HT1080 (cell line): ENCODE results near the gene DTD2. TPM values are rescaled to one million over a fixed set of nuclear protein-coding genes. Genes with fewer than 3 reads are reported as not detected.

Experiments used
- DNase-seq: peaks from one replicate; pipeline ENCODE4 v3.0.0-alpha.2; 2015; ENCODE audit warnings: low read depth
- polyA plus RNA-seq, 2 experiments: library from polyadenylated mRNA; depleted of rRNA; stranded (reverse); fragments of >200 nt; gene quantifications; 2 replicates each; pipeline ENCODE4 v1.2.3, GENCODE V29; 2015
- total RNA-seq: library from RNA; depleted of rRNA; stranded (reverse); fragments of >200 nt; shearing (Covaris generic); gene quantifications from 2 replicates; pipeline ENCODE4 v1.2.3, GENCODE V29; 2014; rRNA removed

Gene DTD2
- total RNA-seq: 34.2 and 49.8 TPM in 2 replicates
- 30.9 and 31.0 TPM in 2 replicates for polyA plus RNA-seq (2015; cell fraction: cytosol; rRNA removed)
- 11.6 and 12.6 TPM in 2 replicates for polyA plus RNA-seq (2015; cell fraction: nucleus; rRNA removed)

DNA sequence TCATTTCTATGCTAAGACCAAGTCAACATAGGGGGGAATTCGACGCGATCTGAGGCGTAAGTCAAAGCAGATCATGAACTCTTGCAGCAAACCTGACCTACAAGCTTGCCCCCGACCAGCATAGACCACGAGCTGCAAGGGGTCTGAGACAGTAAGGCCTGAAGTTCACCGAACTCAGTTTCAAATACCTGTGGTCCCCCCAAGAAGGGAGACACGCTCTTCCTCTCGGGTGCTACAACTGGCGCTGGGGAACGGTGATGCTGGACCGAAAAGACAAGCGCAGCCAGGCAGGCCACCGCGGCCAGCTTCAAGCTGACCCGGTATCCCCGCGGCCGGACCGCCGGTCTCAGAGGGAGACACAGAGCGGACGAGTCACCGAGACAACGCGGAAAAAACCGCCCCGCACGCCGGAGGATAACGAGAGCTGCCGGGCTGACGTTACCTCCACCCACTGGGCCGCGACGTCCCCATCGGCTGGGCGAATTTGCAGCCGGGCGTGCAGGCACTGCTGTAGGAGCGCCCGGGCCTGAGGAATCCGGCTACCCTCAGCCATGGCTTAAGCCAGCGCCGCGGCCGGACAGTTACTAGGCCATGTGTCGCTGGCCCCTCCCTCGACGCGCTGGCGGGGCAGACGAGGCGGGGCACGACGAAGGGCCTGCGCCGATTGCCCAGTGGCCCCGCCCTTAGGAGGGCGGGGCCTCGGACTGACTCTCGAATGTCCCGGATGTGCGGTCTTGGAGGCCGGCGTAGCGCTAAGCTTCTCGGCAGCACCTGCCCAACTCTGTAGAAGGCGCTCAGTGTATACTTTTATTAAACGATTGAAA, at the start of gene DTD2:
Gene DTD2, minus strand, starts transcription at position 666 of the 824 bp plus-strand sequence. Its CDS starts 113 bp downstream, at position 553.
- peak; percentile 93 for DNase-seq

DNA sequence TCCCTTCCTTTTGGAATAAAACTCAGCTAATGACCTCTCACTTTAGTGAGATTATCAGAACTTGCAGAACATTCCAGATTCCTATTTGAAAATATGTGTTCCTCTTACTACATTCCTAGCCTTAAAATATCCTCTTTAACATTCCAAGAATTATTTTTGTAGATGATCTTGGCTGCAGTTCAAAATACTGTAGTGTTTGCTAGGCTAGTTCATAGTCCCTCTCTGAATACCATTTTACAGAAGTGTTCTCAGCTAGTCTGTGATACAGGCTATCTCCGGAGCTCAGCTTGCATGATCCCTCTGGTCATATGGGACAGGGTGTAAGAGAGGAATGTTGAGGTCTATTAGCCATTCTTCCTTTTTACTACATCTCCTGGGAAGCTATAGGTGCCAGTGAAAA, 48.1 kb upstream of the DTD2 start:
- no peak for DNase-seq

DNA sequence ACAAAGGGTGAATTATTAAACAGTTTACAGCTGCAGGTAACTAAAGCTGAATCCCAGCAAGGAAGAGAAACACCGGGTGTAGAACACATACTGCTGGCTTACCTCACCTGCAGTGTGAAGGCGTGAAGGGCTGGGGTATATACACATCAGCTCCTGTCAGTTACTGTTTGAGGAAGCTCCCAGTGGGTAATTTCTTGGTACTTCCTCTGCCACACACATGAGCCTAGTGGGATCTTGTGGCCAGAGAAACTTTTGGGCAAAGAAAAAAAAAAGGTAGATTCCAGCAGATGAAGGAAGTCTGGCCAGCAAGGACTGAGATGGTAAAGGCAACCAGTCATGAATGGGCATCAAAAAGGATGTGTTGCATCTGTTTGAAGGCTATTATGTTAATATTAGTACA, 44.6 kb upstream of the DTD2 start:
- no peak for DNase-seq

DNA sequence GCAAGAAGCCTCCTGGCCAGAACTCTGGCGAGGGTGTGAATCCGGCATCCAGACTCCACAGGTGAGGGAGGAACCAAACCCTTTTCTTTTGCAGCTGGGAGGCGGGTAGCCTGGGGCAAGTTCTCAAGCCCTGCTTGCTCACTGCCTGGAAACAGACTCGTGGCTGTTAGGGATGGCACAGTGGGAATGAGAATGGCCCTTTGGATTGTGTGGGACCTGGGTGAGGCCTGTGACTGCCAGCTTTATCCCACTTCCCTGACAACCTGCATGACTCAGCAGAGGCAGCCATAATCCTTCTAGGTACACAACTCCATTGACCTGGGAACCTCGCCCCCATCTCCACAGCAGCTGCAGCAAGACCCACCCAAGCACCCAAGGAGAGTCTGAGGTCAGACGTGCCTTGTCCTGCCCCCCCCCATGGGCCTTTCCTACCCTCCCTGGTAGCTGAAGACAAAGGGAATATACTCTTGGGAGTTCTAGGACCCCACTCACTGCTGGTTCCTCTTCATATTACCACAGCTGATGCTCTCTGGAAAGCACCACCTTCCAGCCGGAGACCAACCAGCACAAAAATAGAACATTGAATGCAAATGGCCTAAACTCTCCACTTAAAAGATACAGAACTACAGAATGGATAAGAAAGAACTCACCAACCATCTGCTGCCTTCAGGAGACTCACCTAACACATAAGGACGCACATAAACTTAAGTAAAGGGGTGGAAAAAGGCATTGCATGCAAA, 35.6 kb upstream of the DTD2 start:
- DNase-seq: peak; percentile 1

DNA sequence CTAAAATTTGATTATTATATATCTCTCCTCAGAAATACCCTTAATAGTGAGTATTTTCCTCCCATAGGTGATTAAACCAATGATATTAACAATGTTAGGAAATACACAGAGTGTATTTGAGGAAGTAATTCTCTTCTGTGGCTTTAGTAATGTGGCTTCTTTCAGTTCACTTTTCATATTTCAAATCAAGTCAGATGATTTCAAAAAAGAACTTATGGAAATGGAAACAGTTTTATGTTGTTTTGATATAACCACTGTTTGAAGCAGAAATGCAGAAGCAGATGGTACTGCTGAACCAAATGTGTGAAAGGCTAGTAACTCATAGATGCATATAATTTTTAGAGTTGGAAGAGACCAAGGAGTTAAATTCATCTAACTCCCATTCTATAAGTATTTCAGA, 32.4 kb upstream of the DTD2 start:
- no peak for DNase-seq

DNA sequence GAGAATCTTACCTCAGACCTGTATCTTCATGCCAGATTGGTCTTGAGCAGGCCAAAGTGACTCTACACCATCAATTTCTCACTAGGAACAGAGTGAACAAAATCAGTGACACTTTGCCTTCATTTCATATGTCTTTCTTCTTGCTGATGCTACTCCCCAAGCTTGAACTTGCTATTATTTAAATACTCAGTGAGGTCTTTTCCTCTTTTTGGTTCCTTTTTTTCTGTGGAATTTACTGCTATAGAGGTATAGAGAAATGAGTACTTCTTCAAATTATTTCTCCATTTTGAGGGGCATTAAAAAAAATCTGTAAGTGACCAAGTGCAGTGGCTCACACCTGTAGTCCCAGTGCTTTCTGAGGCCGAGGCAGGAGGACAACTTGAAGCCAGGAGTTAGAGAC, 30.6 kb upstream of the DTD2 start, which contains the start of gene GPR33:
Gene GPR33, minus strand, starts transcription at position 154 of the 400 bp plus-strand sequence. CDS start 4,074 bp downstream, outside the sequence.
- no peak for DNase-seq

DNA sequence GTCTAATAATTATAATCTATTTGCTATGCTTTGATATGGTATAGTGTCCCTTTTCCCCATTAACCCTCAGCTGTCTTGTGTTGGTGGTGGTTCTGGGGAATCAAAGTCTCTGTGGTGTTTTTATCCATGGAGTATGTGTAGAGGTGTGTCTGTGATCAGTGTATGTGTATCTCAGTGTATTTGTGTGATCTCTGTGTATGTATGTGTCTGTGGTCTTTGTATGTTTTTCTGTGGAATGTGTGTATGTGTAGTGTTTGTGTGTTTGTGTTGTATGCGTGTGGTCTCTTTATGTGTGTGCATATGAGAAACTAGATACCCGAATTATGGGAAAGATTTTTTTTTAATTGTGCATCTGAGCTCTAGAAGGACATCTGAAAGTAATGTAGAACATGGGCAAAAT, 29.5 kb upstream of the DTD2 start:
- DNase-seq: no peak

DNA sequence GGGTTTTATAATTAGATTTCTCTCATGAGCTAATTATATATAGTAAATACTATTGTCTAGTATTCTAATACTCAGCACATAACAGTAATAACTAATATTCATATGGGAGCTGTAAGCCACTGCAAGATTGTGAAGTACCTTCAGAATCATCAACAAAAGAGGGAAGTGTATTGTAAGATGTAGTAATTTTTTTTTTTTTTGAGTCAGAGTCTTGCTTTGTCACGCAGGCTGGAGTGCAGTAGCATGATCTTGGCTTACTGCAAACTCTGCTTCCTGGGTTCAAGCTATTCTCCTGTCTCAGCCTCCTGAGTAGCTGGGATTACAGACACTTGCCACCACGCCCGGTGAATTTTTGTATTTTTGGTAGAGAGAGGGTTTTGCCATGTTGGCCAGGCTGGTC, 27.4 kb upstream of the DTD2 start:
- no peak for DNase-seq

DNA sequence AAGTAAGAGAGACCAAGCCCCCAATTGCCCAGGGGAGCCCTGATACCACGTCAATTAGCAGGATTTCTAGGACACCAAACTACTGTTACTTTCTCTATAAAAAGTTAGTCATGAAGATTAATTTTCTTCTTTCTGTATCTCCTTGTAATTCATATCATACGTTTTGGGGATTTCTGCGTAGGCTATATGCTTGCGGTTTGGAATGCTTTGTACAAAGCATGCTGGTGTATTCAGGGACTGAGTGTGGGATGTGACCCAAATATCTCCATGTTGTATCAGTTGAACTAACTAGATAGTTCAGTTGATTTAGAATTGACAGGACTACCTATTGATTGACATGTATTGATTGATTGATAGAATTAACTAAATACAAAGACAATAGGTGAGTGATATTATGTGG, 22.9 kb upstream of the DTD2 start:
- no peak for DNase-seq

DNA sequence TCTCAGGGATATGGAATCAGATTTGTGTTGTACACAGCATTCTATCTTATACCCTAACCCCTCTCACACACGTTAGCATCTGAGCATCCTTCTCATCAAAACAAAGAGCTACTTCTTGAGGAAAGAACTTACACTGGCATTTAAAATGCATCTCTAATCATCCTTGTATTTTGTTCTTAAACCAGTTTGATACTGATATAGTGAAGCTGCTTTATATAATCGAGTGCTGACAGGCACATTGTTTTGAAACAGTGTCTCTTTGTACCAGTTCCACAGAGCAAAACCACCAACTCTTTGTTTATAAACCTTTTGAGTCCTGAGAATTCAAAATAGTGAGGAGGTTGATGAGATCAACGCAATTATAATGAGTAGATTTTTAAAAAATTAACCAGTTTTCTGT, 21.7 kb upstream of the DTD2 start:
- DNase-seq: no peak

DNA sequence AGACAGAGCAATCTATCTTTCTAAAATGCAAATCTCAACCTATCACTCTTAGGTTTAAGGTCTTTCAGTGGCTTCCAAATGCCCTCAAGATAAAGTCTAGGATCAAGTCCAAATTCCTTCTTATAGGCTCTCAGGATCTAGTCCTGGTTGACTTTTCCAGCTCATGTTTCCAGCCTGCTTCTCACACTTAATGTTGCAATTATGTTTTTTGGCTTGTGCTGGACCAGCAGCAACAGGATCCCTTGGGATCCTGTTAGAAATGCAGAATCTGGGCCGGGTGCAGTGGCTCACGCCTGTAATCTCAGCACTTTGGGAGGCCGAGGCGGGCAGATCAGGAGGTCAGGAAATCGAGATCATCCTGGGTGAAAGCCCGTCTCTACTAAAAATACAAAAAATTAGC, 19.9 kb upstream of the DTD2 start:
- DNase-seq: no peak

DNA sequence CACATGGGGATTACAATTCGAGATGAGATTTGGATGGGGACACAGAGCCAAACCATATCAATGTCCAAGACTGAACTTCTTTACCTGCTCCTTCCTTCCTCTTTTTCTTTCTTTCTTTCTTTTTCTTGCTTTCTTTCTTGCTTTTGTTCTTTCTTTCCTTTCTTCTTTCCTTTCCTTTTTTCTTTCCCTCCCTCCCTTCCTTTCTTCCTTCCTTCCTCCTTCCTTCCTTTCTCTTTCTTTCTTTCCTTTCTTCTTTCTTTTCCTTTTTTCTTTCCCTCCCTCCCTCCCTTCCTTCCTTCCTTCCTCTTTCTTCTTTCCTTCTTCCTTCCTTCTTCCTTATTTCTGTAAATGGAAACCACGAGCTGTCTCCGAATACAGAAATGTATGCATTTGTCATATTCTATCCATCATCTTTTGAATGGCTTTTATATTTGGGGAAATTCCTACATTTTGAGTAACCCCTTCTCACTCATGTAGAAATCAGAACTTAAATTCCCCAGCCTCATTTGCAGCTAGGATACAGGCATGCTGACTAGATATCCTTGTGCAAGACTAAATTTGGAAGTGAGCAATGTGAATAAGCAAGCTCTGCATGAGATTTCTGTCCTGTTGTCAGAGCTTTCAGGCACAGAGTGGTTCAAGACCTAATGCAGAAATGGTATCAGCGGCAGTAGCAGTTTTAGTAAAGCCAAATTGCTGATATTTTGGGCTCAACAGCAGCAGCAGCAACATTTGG, 19.0 kb upstream of the DTD2 start:
- no peak for DNase-seq

DNA sequence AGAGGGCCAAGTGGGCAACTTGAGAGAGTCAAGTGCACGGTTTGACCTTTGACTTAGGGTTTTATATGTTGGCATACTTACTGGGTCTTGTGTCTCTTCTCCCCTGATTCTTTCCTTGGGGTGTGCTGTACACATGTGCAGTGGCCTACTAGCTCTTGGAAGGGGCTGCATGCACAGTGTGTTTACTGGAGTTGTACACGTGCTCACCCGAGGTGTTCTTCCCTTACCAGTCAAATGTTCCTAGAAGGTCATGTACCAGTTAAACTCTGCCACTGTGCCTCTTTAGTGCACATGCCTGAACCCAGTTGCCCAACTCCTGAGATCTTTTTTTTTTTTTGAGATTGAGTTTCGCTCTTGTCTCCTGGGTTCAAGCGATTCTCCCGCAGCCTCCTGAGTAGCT, 9.2 kb upstream of the DTD2 start:
- DNase-seq: no peak

DNA sequence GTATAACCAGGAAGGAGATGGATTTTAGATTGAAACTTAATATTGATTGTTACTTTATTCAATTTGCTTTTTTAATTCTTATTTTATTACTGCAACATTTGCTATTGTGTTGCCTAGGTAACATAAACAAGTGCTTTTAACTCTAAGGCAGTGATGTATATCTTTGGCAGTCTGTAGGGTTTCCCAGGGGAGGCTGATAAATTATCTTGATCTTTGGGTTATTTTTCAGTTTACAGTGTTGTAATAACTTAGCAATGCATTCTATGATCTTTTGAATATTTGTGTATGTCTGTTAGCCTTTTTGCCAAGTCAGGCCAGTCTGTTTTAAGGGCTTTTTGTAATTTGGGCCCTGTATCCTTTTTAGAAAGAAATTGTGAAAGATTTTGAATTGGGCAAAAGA, 7.8 kb upstream of the DTD2 start:
- no peak for DNase-seq

DNA sequence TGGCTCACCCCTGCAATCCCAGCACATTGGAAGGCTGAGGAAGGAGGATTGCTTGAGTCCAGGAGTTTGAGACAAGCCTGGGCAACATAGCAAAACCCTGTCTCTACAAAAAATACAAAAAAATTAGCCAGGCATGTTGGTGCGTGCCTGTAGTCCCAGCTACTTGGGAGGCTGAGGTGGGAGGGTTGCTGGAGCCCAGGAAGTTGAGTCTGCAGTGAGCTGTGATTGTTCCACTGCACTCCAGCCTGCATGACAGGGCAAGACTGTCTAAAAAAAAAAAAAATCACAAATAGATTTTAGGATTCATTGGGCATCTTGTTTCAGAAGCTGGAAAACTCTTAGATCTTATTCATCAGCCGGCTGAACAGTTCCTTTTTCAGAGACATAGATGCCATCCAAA, 5.1 kb upstream of the DTD2 start:
- DNase-seq: peak; percentile 8

DNA sequence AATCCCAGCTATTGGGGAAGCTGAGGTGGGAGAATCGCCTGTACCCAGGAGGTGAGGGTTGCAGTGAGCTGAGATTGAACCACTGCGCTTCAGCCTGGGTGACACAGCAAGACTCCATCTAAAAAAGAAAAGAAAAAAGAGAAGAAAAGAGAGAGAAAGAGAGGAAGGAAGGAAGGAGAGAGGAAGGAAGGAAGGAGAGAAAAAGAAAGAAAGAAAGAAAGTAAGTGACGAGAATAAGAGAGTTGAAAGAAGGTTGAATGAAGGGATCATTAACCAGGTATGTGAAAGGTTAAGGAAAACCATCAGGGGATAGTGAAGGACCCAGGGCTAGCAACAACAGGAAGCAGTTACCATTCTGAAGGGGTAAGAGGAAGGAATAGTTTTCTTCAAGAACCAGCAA, 4.2 kb upstream of the DTD2 start:
- no peak for DNase-seq

DNA sequence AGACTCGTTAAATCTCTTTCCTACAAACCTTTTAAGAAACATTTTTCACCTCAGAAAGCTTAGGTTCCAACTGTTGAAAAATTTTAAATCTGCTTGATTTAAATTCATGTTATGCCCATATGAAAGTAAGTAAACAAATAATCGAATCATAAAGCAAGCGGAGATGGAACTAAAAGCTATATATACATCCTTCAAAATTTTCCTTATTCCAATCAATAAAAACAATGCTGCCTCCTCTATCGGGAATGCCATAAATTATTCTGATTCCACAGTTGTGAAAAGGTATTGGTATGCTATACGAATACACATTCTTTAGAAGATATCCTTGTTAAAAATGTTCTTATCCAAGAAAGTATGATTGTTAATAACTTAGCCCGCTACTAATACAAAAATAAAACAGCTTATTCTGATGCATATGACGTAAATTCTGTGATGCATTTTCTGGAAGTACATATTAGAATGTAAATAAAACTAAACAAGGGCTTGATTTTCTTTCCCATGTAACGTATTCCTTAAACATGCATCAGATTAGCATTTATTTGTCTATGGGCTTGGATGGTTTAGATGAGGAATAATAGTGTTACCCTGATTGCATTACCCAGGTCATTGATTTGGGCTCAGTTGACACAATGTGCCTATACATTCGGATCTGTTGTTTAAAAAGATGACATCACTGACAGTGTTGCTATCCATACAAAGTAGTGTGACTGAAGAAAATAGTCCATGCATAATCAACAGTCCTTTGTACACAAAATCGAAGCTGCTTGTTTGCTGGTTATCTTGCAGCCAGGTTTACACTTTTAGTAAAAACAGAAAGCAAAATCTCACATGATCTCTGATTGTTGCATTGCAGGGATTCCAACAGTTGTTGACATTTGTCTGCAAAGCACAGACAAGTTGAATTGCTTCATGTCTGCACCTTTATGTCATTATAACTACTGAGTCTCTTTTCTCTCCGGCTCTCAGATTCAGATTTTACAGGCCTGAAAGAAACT, 656 bp upstream of the DTD2 start:
- DNase-seq: no peak

DNA sequence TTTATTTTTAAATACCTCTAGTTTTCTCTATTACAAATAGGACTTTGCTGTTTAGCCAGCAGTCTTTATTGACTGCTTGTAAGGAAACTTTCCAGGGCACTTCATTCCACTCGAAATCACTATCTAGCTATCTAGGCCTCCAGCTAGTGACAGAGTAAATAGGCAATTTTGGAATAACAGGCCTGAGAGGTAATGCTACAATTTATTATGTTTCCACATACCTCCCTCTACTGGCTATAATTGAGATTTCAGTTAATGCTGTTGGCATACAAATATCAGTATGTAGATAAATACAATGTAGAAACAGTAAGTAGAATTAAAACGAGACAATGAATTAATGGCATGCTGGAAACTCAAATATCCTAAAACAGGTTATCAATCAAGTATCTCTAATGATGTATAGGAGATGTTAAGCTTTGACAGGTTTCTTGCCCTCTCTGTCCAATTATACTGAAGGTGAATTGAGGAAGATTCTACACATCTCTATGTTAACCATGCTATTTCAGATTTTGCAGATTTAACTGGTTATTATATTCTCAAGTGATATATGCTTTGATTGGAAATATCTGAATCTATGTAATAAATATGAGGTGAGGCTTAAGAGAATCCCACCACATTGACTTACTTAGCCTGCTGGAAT, 7.2 kb downstream of the DTD2 start:
- DNase-seq: peak; percentile 28

DNA sequence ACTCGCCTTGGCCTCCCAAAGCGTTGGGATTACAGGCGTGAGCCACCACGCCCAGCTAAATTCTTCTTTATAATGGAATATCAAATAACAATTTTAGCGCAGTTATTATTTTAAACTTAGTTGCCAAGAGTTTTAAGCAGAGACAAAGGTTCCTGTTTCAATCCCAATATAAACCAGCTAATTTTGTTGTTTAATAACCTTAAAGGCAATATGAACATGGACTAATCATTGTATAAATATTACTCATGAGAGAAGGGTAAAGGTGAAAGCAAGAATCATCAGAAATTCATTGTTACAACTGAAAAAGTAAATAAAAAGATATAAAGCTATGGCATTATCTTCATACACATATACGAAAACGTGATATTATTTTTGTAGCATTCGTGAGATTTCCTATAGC, 8.2 kb downstream of the DTD2 start:
- no peak for DNase-seq

DNA sequence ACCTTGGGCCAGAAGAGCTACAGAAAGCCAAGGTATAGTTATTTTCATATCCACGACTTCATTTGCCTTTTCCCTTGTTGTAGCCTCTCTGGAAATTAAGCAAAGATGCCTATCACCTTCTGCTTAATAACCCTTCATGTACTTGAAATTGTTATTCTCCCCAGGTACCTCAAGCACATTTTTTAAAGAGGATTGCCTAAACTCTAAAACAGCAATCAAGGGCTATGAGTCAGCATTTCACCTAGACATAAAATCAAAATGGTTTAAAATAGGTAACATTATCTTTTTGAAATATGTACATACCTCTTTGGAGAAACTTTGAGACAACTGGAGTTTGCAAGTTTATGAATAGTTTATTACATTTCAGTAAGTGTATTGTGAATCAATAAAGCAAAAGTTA, 11.6 kb downstream of the DTD2 start:
- no peak for DNase-seq
